T-helper 2 cell treated with Interferon-gamma antibody and Interleukin-4, amounts not matched to agents 5 μg/mL and 100 μg/mL, for 36 hours (primary cell): ENCODE data around the gene PRKN.
A peak's percentile ranks its signal among the peaks of the same experiment; 100 is the strongest.

Experiments
- DNase-seq: peaks from one replicate; pipeline ENCODE4 v3.0.0; 2021; ENCODE audit warnings: low spot score
- H3K27ac Mint-ChIP-seq: one replicate; pipeline ENCODE4 v1.8.0; 2021; ENCODE audit warnings: mild to moderate bottlenecking, mixed read lengths
- H3K27me3 Mint-ChIP-seq: one replicate; pipeline ENCODE4 v1.8.0; 2021; ENCODE audit warnings: low read depth, mixed read lengths
- H3K36me3 Mint-ChIP-seq: one replicate; pipeline ENCODE4 v1.8.0; 2021; ENCODE audit warnings: low read depth, mixed read lengths
- H3K4me1 Mint-ChIP-seq: one replicate; pipeline ENCODE4 v1.8.0; 2021; ENCODE audit warnings: low read depth, mixed read lengths
- H3K4me3 Mint-ChIP-seq: one replicate; pipeline ENCODE4 v1.8.0; 2022; ENCODE audit warnings: mild to moderate bottlenecking, moderate library complexity, mixed read lengths
- H3K9me3 Mint-ChIP-seq: one replicate; pipeline ENCODE4 v1.8.0; 2021; ENCODE audit warnings: mixed read lengths

PRKN gene

DNA sequence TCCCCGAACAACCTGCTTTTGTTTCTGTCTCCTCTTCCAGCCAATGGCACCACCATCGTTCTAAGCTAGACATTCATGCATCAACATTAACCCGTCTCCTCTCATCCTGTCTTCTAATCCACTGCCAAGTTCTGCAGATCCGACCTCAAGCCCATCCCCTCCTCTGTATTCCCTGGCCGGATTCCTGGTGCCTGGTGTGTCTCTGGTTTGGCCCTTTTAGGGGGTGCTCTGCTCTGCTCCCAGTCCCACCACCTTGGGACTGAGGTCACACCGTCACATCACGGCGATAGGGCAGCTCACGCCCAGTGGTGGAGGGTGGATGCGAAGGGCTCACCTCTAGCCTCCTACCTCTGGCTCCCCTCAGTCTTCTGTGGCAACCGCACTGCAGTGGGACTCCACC lies 1351.2 kb downstream of the PRKN start:
- H3K27me3 Mint-ChIP-seq: peaks cover 7% of the 10 kb centered on the region
- H3K4me3 Mint-ChIP-seq: no peak overlapping the region
- H3K4me1 Mint-ChIP-seq: no peaks in the 10 kb centered on the region
- no peak for DNase-seq
- no peak overlapping the region for H3K27ac Mint-ChIP-seq
- H3K36me3 Mint-ChIP-seq: no peaks in the 10 kb centered on the region
- H3K9me3 Mint-ChIP-seq: no peaks in the 10 kb centered on the region

DNA sequence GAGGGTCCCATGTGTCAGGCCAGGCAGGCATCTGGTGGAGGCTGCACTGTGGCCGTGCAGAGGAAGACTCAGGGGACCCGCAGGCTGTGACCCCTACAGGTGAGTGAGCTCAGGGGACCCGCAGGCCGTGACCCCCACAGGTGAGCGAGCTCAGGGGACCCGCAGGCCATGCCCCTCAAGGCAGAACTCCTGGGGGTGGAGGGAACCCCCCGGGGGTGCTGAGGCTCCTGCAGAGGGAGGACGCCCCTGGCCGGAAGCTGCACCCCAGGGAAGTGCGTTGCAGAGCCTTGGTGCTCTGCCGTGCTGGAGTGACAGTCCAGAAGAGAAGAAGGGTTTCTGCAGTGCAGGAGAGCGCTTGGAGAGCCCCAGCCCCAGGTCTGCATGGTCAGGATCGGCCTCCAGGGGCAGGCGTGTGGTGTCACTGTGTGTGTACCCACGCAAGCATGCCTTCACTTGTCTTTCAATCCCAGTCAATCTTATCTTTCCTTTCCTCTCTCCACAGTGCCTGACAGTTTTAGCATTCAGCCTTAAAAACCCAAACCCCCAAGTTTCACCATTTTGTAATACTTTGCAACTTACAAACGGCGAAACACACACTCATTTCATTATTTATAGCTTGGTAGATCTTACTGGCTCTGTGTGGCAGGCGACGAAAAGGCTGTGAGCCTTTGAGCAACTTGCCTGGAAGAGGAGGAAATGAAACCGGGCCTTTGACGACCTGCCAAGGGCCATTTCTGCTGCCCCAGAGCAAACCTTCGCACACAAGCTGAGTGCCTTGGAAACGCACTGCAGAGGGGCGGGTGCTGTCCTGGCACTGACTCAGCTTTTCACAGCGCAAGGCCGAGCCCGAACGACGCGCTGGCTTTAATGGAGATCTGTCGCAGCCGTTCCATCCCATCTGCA lies 1352.3 kb downstream of the PRKN start:
- no peak for DNase-seq
- H3K27me3 Mint-ChIP-seq: peaks cover 7% of the 10 kb centered on the region
- H3K4me1 Mint-ChIP-seq: no peaks in the 10 kb centered on the region
- no peak overlapping the region for H3K27ac Mint-ChIP-seq
- no peaks in the 10 kb centered on the region for H3K9me3 Mint-ChIP-seq
- H3K4me3 Mint-ChIP-seq: no peak overlapping the region
- no peaks in the 10 kb centered on the region for H3K36me3 Mint-ChIP-seq

DNA sequence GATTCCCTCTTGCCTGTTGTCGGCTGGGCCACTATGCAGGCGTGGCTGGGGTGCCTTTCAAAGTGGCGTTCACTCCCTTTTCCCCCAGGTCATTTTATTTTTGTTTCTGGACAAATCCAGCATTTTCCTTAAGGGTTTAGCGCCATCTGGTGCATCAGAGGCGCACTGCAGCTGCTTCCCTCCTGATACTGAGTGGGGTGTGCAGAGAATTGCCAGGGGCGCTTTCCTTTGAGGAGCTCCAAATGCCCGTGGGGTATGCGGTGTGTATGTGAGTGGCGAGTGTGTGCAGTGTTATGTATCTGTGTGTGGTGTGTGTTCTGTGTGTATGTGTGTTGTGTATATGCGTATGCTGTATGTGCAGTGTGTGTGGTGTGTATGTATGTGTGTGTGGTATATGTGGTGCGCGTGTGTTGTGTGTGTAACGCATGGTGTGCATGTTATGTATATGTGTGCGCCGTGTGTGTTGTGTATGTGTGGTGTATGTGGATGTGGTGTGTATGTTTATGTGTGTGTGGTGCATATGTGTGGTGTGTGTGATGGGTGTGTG lies 1353.6 kb downstream of the PRKN start:
- DNase-seq: peak; percentile 35
- Mint-ChIP-seq H3K36me3 (no peaks in the 10 kb centered on the region), H3K27ac (no peak overlapping the region), H3K4me1 (no peaks in the 10 kb centered on the region), H3K27me3 (no peaks in the 10 kb centered on the region), H3K4me3 (no peak overlapping the region), H3K9me3 (no peaks in the 10 kb centered on the region)

DNA sequence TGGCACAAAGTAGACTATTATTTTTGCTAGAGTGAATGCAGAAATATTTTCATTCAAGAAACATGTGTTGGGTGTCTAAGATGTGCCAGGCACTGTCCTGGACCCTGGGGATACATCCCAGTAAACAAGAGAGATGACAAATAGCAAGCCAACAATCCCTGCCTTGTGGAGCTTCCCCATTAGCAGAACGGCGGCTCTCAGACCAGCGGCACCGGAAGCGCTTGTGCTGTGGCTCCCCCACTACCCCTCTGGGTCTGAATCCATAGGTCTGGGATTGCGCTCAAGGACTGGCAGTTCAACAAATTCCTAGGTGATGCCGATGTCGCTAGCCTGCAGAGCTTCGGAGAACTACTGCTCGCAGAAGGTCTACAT lies 1355.2 kb downstream of the PRKN start:
- Mint-ChIP-seq H3K9me3 (no peaks in the 10 kb centered on the region), H3K36me3 (no peaks in the 10 kb centered on the region), H3K4me3 (no peak overlapping the region), H3K27ac (no peak overlapping the region), H3K4me1 (no peaks in the 10 kb centered on the region), H3K27me3 (no peaks in the 10 kb centered on the region)
- no peak for DNase-seq

DNA sequence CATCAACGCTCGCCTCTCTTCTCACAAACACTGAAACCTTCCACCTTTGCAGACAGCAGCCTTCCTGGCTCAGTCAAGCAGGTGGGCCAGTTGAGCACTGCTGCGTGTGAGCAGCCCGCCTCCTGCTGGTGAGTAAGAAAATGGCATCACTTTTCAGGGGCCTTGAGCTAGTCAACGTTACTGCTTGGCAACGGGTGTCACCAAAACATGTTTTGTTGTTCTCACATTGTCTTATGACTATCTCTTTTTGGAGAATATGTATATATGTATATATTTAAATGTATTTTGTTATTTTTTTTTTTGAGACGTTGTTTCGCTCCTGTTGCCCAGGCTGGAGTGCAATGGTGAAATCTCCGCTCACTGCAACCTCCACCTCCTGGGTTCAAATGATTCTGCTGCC lies 1356.7 kb downstream of the PRKN start:
- Mint-ChIP-seq H3K27ac (no peak overlapping the region), H3K9me3 (no peaks in the 10 kb centered on the region), H3K27me3 (no peaks in the 10 kb centered on the region), H3K4me1 (no peaks in the 10 kb centered on the region), H3K36me3 (no peaks in the 10 kb centered on the region), H3K4me3 (no peak overlapping the region)
- peak; percentile 45 for DNase-seq

DNA sequence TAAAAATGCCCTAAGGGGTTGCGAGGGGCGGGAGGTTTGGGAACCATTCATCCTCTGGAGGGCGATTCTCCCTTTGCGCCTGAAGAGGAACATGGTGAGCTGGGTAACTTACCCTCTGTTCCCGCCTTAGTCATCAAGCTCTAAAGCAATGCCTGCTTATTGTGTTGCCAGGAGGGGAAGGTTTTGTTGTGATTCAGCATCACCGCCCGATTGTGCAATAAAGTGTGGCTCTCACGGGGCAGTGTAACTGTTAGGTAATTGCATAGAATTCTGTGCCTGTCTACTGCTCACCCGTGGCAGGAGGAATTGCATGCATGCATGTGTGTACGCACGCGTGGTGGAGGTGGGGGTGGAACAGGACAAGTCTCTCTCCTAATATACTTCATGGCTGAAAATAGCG lies 1358.2 kb downstream of the PRKN start:
- no peak for DNase-seq
- H3K27me3 Mint-ChIP-seq: no peaks in the 10 kb centered on the region
- no peaks in the 10 kb centered on the region for H3K4me1 Mint-ChIP-seq
- H3K27ac Mint-ChIP-seq: no peak overlapping the region
- H3K36me3 Mint-ChIP-seq: no peaks in the 10 kb centered on the region
- no peaks in the 10 kb centered on the region for H3K9me3 Mint-ChIP-seq
- no peak overlapping the region for H3K4me3 Mint-ChIP-seq

DNA sequence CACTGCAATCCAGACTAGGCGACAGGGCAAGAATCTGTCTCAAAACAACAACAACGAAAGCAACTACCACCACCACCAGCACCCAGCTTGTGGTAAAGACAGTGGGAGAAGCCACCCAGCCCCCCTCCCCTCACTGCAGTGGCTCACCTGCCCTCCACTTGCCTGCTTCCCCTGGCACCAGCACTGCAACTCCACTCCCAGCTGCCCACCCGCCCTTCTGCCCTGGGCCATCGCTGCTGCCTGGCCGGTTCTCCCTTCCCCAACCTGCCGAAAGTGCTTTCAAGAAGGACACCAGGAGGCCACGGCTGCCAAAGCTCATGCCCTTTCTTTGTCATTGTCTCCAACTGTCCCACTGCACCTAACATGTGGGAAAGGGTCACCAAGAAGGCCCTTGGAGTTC lies 1359.1 kb downstream of the PRKN start:
- no peak overlapping the region for H3K4me3 Mint-ChIP-seq
- no peak for DNase-seq
- H3K9me3 Mint-ChIP-seq: peaks cover under 1% of the 10 kb centered on the region
- no peaks in the 10 kb centered on the region for H3K4me1 Mint-ChIP-seq
- H3K27ac Mint-ChIP-seq: no peak overlapping the region
- H3K36me3 Mint-ChIP-seq: no peaks in the 10 kb centered on the region
- no peaks in the 10 kb centered on the region for H3K27me3 Mint-ChIP-seq

DNA sequence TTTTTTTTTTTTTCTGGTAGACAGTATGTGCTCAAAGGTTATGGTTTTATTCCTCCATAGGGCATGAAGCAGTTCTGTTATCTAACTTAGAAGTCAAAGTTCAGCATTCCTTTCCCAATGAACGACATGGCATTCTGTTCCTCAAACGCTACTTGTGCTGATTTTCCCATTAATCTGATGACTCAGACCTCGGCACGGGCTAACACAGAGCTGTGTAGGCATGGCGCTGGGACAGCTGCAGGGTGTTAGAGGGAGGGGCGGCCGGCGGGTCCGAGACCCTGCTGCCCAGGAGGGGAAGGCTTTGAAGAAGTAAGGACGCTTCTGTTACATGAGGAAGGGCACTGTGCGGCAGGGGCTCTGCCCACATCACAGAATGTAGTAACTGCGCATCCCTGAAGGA lies 1360.1 kb downstream of the PRKN start:
- no peaks in the 10 kb centered on the region for H3K27me3 Mint-ChIP-seq
- DNase-seq: no peak
- no peak overlapping the region for H3K4me3 Mint-ChIP-seq
- H3K36me3 Mint-ChIP-seq: no peaks in the 10 kb centered on the region
- H3K27ac Mint-ChIP-seq: no peak overlapping the region
- H3K9me3 Mint-ChIP-seq: peaks cover 7% of the 10 kb centered on the region
- no peaks in the 10 kb centered on the region for H3K4me1 Mint-ChIP-seq

DNA sequence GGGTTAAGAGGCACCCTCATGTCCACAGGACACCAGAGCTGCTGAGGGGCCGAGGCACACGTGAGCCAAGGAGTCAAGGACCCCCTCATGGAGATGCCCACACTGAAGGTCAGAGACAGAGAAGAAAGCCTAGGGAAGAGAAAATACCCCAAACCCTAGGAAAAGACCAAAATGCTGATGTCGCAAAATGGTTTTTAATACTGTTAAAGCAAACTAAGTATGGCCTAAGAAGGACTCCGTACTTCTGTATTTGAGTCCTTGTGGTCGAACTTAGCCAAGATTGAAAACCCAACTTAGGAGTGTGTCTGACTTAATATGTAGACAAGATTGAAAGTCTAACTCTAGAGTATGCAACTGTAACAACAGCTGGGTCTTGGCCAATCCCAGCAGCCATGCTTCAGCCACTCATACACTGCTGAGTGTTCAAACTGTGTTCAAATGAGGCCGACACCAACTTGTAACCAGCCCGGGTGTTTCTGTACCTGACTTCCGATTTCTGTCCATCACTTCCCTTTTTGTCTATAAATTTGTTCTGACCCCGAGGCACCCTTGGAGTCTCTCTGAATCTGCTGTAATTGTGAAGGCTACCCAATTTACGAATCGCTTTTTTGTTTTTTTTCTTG lies 1361.2 kb downstream of the PRKN start:
- Mint-ChIP-seq H3K36me3 (no peaks in the 10 kb centered on the region), H3K4me3 (no peak overlapping the region), H3K27ac (no peak overlapping the region)

DNA sequence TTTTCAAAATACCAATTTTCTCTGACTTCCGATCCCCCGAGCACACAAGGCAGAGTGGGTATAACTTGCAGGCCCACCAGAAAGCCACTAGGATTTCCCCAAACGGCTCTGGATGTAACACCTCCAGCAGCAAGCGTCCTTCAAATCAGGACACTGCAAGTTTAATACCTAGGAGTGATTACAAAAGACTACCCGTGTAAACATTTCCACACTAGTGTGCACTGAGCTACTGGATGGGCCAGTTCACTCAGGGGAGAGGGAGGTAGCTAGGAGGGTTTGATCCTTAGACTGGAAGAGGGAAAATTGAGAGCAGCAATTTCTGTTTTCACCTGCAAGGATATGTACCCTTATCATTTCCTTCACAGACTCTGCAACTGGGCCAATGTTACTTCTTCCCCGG lies 1361.9 kb downstream of the PRKN start:
- Mint-ChIP-seq H3K4me3 (no peak overlapping the region), H3K4me1 (no peaks in the 10 kb centered on the region), H3K27ac (no peak overlapping the region), H3K36me3 (no peaks in the 10 kb centered on the region), H3K9me3 (peaks cover 9% of the 10 kb centered on the region), H3K27me3 (no peaks in the 10 kb centered on the region)
- DNase-seq: no peak

More for the DNA sequence above, 1361.2 kb downstream of the PRKN start:
- H3K4me1 Mint-ChIP-seq: no peaks in the 10 kb centered on the region
- H3K27me3 Mint-ChIP-seq: no peaks in the 10 kb centered on the region
- no peak for DNase-seq
- H3K9me3 Mint-ChIP-seq: peaks cover 9% of the 10 kb centered on the region

DNA sequence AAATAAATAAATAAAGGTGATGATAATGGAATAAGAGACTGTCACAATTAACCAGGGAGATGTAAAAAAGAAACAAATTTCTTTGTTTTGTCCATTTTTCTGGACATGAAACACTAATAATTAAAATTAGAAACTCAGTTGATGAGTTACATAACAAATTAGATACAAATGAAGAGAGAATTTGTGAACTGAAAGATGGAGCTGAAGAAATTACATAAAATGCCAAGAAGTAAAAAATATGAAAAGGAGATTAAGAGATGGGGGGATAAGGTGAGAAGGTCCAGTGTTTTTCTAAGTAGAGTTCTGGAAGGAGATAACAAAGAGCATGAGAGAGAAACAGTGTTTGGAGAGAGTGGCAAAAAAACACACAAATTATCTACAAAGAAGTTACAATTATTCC lies 1364.3 kb downstream of the PRKN start:
- no peak overlapping the region for H3K4me3 Mint-ChIP-seq
- no peaks in the 10 kb centered on the region for H3K27me3 Mint-ChIP-seq
- no peak overlapping the region for H3K27ac Mint-ChIP-seq
- H3K9me3 Mint-ChIP-seq: peaks cover 9% of the 10 kb centered on the region
- no peaks in the 10 kb centered on the region for H3K36me3 Mint-ChIP-seq
- no peaks in the 10 kb centered on the region for H3K4me1 Mint-ChIP-seq
- DNase-seq: no peak

DNA sequence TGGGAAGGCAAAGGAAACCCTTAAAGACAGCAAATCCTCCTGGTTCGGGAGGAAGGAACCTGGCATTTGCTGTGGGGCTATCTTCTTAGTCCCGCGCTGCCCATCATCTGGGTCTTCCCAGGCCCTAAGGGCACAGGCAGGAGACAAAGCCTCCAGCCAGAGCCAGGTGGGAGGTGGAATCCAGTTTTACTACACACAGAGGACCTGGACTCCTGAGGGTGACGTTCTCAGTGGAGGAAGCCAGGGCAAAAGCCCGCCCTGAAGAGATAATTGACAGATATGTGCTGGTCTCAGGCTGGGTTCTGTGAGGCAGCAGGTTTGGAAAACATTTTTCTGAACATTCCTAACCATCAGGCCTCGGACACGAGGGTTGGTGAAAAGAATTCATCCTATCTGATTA lies 1365.3 kb downstream of the PRKN start:
- Mint-ChIP-seq H3K9me3 (peaks cover 9% of the 10 kb centered on the region), H3K4me1 (no peaks in the 10 kb centered on the region), H3K27ac (no peak overlapping the region), H3K27me3 (no peaks in the 10 kb centered on the region), H3K36me3 (no peaks in the 10 kb centered on the region), H3K4me3 (no peak overlapping the region)
- DNase-seq: no peak

DNA sequence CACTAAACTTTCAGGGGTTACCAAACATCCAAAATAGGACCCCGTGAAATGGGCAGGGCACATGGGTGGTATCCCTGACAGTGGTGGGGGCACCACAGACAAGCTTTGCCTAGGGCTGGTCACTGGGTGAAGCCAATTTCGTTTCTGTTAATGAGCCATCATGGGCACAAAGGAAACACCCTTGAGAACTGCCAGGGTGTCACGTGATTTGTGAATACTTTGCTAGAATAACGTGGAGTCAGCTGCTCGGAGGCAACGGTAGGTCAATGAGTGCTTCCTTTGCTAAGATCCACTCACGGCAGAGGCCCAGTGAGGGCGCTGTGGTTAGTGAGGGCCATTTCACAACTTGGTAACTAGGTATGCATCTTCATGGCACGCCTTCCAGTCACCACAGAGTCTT lies 1366.0 kb downstream of the PRKN start:
- Mint-ChIP-seq H3K36me3 (no peaks in the 10 kb centered on the region), H3K27me3 (no peaks in the 10 kb centered on the region), H3K4me1 (peaks cover 3% of the 10 kb centered on the region), H3K9me3 (peaks cover 9% of the 10 kb centered on the region), H3K27ac (no peak overlapping the region), H3K4me3 (no peak overlapping the region)
- no peak for DNase-seq

DNA sequence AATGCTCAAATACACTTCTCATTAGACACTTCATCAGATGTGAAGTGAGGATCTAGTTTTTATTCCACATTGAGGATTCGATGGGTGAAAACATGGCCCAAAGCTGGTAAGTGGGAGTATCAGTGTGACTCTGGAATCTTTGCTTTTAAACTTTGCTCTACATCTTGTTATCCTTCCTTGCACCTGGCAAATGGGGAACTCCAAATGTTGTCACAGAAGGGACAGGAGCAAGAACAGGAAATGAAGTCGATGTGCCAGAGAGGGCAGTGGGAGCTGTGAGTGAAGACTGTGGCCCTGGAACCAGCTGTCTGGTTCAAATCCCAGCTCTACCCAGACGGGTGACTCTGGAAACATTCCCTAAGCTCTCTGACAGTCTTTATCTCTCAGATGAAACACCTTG lies 1367.0 kb downstream of the PRKN start:
- Mint-ChIP-seq H3K4me3 (no peak overlapping the region), H3K27me3 (no peaks in the 10 kb centered on the region), H3K36me3 (no peaks in the 10 kb centered on the region), H3K4me1 (peaks cover 3% of the 10 kb centered on the region), H3K27ac (no peak overlapping the region), H3K9me3 (peaks cover 9% of the 10 kb centered on the region)
- DNase-seq: no peak
